ENCODE measurements around the gene UBE2K. TPM values are rescaled to one million over a fixed set of nuclear protein-coding genes. Genes with fewer than 3 reads are reported as not detected.
"Not testable (repeated sequence)": the region's sequence is repeated elsewhere in the genome, so short reads cannot be mapped to it uniquely, and the experiment has no call there.

The UBE2K gene
- total RNA-seq, 1 experiment from 2014 or later, result 38.9 TPM

DNA sequence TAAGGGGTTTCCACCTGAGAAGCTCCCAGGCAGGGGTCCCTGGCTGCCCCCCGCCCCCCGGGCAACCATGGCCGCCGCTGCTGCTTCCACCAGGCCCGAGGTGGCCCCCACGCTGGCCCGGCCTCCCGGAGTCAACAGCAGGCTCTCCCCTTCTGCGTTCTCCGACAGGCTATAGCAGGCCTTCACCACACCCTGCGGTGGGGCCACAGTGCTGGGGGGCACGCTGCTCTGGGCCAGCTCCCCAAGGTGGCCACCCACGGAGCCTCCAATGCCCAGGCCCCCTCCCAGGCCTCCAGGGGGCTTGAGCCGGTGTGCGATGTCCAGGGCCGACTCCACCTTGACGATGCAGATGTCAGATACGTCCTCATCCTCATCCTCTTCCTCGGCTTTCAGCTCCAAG lies 72.5 kb downstream of the UBE2K start:
- no TSS peak for BruUV-seq (replicated peaks)
- Histone ChIP-seq H3K36me3 (ENCODE audit: low read depth, low read length) (no peaks in the 10 kb centered on the region), H3K4me1 (ENCODE audit: insufficient read depth, low read length) (no peaks in the 10 kb centered on the region), H3K27me3 (ENCODE audit: low read length) (no peaks in the 10 kb centered on the region), H3K79me2 (ENCODE audit: low read length) (no peaks in the 10 kb centered on the region), H3K9me2 (replicated peaks; ENCODE audit: low read length) (no peaks in the 10 kb centered on the region), H3K27ac (ENCODE audit: low read length) (no peak overlapping the region), H3F3A (ENCODE audit: low read length, unreplicated experiment) (no peaks in the 10 kb centered on the region), H2AFZ (ENCODE audit: low read length) (no peak overlapping the region), H4K20me1 (ENCODE audit: low read length) (no peaks in the 10 kb centered on the region), H3K4me3 (ENCODE audit: low read length) (no peak overlapping the region), H3K4me2 (ENCODE audit: low read length) (no peak overlapping the region), H3K9me3 (ENCODE audit: low read length) (no peaks in the 10 kb centered on the region), H3K9ac (ENCODE audit: low read length) (no peak overlapping the region)
- DNase-seq, result no peak
- intact Hi-C loops (cut with micrococcal nuclease), result no loop called here
- ATAC-seq, result no peak
- ChIA-PET POLR2A (ENCODE audit: unreplicated experiment) (no interaction called here), CTCF (no interaction called here)
- TF ChIP-seq, protein P1, sequence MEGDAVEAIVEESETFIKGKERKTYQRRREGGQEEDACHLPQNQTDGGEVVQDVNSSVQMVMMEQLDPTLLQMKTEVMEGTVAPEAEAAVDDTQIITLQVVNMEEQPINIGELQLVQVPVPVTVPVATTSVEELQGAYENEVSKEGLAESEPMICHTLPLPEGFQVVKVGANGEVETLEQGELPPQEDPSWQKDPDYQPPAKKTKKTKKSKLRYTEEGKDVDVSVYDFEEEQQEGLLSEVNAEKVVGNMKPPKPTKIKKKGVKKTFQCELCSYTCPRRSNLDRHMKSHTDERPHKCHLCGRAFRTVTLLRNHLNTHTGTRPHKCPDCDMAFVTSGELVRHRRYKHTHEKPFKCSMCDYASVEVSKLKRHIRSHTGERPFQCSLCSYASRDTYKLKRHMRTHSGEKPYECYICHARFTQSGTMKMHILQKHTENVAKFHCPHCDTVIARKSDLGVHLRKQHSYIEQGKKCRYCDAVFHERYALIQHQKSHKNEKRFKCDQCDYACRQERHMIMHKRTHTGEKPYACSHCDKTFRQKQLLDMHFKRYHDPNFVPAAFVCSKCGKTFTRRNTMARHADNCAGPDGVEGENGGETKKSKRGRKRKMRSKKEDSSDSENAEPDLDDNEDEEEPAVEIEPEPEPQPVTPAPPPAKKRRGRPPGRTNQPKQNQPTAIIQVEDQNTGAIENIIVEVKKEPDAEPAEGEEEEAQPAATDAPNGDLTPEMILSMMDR (conservative IDR thresholded peaks at IDR 0.05; ENCODE audit: low read depth, low read length), result no peak
- TF ChIP-seq EZH2phosphoT487 (IDR thresholded peaks at IDR 0.05; ENCODE audit: borderline replicate concordance, low read length) (no peak), EZH2 (IDR thresholded peaks at IDR 0.05; ENCODE audit: low read length, unreplicated experiment) (no peak)

DNA sequence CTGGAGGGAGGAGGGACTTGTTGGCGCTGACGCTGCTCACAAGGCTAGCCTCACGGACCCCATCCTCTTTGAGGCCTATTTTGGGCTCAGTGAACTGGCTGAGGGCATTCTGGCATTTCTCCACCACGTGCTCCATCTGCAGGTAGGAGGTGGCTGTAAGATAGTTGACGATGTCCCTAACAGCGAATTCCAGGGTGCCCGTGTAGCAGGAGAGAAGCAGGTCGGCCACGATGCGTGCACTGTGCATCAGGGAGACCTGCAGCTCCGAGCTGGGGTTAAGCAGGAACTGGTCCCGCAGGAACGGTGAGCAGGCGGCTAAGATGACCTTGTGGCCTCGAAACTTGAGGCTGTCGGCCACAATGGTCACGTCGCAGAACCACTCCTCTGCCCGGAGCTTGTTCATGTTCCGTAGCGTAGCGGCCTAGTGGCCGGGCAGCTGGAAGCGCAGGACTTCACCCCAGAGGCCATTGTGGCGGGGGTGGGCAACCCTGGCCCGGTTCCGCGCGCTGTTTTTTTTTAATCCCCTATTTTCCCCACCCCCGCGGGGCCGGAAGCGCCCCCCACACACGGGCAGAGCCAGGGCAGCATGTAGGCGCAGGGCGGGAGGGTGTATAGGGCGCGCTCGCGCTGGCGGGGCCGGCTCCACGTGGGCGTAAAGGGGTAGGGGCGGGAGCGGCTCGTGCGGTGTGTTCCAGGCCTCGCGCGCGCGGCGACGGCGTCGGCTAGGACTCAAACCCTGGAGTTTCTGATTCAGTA lies 73.2 kb downstream of the UBE2K start:
- no peaks in the 10 kb centered on the region for H3K9me3 ChIP-seq (ENCODE audit: low read length)
- ATAC-seq (no peak), DNase-seq (no peak)
- H3K4me2 ChIP-seq (ENCODE audit: low read length), result no peak overlapping the region
- no peak overlapping the region for H3K9ac ChIP-seq (ENCODE audit: low read length)
- H3K9me2 ChIP-seq (replicated peaks; ENCODE audit: low read length), result no peaks in the 10 kb centered on the region
- no peaks in the 10 kb centered on the region for H3K36me3 ChIP-seq (ENCODE audit: low read depth, low read length)
- ChIA-PET POLR2A (ENCODE audit: unreplicated experiment) (no interaction called here), CTCF (no interaction called here)
- H3K4me1 ChIP-seq (ENCODE audit: insufficient read depth, low read length), result no peaks in the 10 kb centered on the region
- no TSS peak for BruUV-seq (replicated peaks)
- H3F3A ChIP-seq (ENCODE audit: low read length, unreplicated experiment), result no peaks in the 10 kb centered on the region
- H4K20me1 ChIP-seq (ENCODE audit: low read length), result no peaks in the 10 kb centered on the region
- no peak overlapping the region for H3K27ac ChIP-seq (ENCODE audit: low read length)
- no peak overlapping the region for H2AFZ ChIP-seq (ENCODE audit: low read length)
- TF ChIP-seq EZH2phosphoT487 (IDR thresholded peaks at IDR 0.05; ENCODE audit: borderline replicate concordance, low read length) (no peak), EZH2 (IDR thresholded peaks at IDR 0.05; ENCODE audit: low read length, unreplicated experiment) (no peak)
- TF ChIP-seq, protein P1 (conservative IDR thresholded peaks at IDR 0.05; ENCODE audit: low read depth, low read length), result no peak
- H3K79me2 ChIP-seq (ENCODE audit: low read length), result no peaks in the 10 kb centered on the region
- H3K27me3 ChIP-seq (ENCODE audit: low read length), result no peaks in the 10 kb centered on the region
- H3K4me3 ChIP-seq (ENCODE audit: low read length), result no peak overlapping the region
- intact Hi-C loops (cut with micrococcal nuclease), result no loop called here

DNA sequence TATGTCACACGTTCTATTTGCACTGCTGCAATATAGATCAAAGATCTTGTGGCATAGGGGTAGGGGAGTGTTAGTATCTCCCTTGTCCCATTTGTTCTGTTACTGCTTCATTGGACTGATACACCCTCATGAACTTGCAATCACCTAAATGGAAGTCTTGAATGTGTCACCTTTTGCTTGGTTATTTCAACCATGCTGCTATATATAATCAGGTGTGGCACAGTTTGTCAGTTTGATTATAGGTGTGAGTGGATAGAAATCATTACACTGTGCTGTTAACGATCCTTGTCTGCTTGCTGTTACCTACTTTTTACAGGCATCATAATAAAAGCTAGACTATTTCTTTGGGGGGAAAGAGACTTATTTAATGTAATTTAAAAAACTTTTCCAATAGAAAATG lies 84.1 kb downstream of the UBE2K start:
- H3K79me2 ChIP-seq (ENCODE audit: low read length); H3K36me3 ChIP-seq (ENCODE audit: low read depth, low read length); H2AFZ ChIP-seq (ENCODE audit: low read length); H3K4me3 ChIP-seq (ENCODE audit: low read length); H3K9me3 ChIP-seq (ENCODE audit: low read length); CTCF ChIA-PET; POLR2A ChIA-PET (ENCODE audit: unreplicated experiment); H4K20me1 ChIP-seq (ENCODE audit: low read length); H3K27me3 ChIP-seq (ENCODE audit: low read length); BruUV-seq (replicated peaks); H3K9me2 ChIP-seq (replicated peaks; ENCODE audit: low read length); H3K4me2 ChIP-seq (ENCODE audit: low read length); H3K9ac ChIP-seq (ENCODE audit: low read length); intact Hi-C loops (cut with micrococcal nuclease); H3K27ac ChIP-seq (ENCODE audit: low read length); ATAC-seq; H3K4me1 ChIP-seq (ENCODE audit: insufficient read depth, low read length); DNase-seq; H3F3A ChIP-seq (ENCODE audit: low read length, unreplicated experiment): not testable (repeated sequence)

Data from PC-3 (cell line).